ENCODE results near the gene GPR61.

The GPR61 gene

DNA sequence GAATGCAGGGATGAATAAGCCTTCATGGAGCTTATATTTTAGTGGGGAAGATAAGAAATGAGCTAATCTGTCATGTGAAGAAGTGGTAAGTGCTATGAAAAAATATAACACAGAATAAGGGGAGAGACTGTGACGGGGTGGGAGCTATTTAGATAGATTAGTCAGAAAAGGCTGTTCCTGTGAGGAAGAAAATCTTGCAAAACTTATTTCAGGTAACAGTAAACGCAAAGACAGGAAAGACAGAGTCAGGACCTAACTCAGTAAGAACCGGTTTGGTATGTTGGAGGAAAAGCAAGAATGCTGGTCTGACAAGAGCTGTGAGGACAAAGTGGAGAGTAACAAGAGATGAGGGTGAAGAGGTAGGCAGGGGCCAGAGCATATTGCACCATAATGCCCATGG lies 30.7 kb downstream of the GPR61 start:
- no peak for DNase-seq (ENCODE audit: low spot score)

DNA sequence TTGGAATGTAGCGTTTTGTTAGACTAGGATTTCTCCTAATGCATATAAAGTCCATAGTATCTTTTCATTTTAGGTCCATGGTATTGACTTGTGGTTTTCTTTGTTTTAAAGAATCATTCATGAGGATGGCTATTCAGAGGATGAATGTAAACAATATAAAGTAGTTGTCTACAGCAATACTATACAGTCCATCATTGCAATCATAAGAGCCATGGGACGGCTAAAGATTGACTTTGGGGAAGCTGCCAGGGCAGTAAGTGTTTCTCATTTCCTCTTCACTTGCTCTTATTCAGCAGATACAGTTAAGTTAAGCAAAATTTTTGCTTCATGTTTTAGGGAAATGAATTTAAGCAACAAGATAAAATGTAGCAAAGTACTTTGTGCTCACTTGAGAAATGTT lies 34.1 kb downstream of the GPR61 start:
- no peak for DNase-seq (ENCODE audit: low spot score)

DNA sequence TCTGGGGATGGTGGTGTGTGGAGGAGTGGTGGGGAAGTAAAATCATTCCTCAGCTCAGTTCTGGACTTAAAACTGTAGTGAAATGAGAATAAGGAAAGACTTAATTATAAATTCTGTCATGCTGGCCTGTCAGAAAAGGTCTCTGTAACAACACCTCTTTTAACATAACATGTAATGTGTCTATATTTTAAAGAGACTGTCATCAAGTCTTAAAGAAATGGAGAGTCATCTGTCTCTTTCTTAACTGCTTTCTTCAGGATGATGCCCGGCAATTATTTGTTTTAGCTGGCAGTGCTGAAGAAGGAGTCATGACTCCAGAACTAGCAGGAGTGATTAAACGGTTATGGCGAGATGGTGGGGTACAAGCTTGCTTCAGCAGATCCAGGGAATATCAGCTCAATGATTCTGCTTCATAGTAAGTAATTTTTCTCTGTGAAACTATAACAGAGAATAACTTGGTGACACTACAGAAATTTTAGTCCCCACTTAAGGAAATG lies 39.3 kb downstream of the GPR61 start:
- DNase-seq (ENCODE audit: low spot score): no peak

DNA sequence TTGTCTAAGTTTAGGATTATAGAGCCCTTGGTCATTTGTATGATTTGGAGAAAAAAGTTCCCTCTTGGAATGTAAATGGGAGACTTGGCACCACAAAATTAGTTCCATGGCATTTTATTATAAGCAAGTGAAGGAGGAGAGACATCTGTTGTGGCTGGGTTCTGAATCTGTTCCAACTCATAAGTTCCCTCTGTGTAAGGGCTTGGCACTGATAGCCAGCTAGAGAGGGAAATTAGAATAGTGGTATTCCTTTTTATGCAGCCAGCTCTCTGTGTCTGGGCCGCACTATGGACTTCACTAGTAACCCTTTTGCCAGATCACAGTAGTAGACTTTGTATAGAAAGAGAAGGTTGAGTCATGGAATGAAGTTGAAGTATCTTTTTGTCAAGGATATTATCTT lies 39.8 kb downstream of the GPR61 start:
- no peak for DNase-seq (ENCODE audit: low spot score)

DNA sequence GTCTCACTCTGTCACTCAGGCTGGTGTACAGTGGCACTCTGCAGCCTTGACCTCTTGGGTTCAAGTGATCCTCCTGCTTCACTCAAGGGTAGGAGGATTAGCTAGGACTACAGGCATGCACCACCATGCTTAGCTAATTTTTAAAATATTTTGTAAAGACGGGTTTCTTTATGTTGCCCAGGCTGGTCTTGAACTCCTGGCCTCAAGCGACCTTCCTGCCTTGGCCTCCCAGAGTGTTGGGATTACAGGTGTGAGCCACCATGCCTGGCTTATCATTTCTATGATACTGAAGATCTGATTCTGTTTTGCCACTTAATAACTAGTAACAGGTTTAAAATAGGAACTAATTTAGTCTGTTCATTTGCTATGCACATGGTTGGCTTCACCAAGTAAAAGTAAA lies 42.3 kb downstream of the GPR61 start:
- DNase-seq (ENCODE audit: low spot score): no peak

DNA sequence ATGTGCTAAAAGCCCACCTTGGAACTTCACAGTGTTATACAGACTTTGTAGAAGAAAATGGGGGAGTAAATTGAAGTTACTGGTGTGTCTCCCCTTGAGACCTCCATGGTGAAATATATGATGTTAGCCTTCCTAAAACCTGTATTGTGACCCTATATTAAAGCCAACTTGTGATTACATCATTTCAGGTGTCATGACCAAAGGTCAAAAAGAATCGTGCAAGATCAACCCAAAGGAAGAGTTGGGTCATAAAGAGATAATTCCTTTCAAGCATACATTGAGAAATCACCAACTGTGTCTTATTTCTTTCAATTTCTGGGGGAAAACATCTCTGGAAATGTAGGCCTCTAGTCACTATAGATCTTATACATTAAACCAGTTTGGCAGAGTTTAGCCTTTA lies 45.1 kb downstream of the GPR61 start:
- no peak for DNase-seq (ENCODE audit: low spot score)

DNA sequence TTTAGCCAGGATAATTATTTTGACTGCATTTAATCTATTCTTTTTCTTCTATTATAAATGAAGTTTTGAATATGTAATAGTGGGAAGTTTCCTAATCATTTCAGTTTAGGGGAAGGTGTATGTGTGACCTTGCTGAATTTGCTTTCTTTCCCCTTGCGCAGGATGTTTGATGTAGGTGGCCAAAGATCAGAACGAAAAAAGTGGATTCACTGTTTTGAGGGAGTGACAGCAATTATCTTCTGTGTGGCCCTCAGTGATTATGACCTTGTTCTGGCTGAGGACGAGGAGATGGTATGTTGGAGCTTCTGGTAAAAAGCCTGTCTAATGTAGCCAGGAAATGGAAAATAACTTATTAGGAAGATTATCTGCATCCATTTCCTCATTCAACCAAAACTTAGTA lies 46.4 kb downstream of the GPR61 start:
- DNase-seq (ENCODE audit: low spot score): no peak

DNA sequence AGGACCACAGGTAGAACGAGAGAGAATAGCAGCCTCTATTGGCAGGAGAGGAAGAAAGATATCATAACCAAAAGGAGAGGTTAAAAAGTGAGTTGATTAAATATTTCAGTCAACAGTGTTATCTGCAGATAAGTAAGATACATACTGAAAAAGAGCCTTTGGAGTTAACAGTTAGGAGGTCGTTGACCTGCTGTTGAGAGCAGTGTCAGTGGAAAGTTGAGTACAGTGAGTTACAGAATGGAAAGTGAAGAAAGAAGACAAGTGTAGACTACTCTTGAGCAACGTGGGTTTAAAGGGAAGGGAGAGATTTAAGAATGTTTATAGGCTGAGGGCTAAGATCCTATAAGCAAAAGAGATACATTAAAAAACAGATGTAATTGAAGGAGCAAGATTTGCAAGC lies 49.5 kb downstream of the GPR61 start:
- no peak for DNase-seq (ENCODE audit: low spot score)

DNA sequence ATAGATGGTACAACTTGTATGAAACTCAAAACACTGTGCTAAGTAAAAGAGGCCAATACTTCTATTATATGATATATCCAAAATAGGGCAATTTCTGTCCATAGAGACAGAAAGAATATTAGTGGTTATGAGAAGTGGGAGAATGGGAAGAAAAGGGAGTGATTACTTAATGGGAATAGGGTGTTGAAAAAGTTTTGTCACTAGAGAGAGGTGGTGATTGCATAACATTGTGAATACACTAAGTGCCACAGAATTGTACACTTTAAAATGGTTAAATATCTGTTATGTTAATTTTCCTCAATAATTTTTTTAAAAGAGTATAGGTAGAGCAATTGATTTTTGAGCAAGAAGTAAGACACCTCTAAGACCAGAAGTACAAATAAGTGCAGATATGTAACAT lies 50.0 kb downstream of the GPR61 start:
- no peak for DNase-seq (ENCODE audit: low spot score)

DNA sequence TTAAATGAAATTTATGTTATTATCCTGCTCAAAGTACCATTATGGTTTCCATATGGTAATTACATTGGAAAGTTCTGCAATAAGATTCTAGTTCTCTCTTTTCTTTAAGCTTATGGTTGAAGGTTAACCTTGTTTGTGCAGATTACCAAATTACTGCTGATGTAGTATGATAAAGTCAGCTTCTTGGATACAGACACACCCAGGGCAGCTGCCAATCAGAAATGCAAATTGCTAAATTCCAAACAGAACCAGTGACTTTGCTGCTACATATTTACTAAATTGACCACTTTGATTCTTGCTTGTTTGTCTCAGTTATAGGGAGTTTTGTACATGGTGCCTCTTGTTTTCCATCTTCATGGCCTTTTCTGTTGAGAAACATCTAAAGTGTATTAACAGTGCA lies 53.2 kb downstream of the GPR61 start:
- DNase-seq (ENCODE audit: low spot score): no peak

DNA sequence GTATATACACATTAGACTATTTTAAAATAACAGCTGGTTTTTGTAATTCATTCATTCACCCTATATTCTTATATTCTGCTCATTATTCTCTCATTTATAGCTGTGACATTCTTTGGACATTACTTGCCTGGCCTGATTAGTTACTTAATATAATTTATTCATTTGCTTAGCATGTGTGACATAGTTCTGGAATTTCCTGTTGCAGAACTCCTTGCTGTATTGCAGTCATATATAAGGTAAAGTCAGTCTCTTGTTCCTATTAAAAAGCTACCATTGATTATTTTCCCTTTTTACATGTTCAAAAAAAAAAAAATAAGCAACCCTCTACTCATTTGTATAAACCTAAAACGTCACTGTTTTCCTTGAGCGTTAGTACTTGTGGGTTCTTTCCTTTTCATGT lies 55.9 kb downstream of the GPR61 start:
- DNase-seq (ENCODE audit: low spot score): no peak

All from CD4-positive, alpha-beta T cell treated with Interleukin-15 for 4 hours (primary cell).